HG03095 (cell line): ENCODE data around the gene CNDP1.

Source experiments
- ATAC-seq: cut with Tn5 transposase; IDR thresholded peaks from one replicate; pipeline ENCODE4 v1.9.1; 2021; ENCODE audit warnings: moderate library complexity; ENCODE audit not compliant: unreplicated experiment

Gene CNDP1

DNA sequence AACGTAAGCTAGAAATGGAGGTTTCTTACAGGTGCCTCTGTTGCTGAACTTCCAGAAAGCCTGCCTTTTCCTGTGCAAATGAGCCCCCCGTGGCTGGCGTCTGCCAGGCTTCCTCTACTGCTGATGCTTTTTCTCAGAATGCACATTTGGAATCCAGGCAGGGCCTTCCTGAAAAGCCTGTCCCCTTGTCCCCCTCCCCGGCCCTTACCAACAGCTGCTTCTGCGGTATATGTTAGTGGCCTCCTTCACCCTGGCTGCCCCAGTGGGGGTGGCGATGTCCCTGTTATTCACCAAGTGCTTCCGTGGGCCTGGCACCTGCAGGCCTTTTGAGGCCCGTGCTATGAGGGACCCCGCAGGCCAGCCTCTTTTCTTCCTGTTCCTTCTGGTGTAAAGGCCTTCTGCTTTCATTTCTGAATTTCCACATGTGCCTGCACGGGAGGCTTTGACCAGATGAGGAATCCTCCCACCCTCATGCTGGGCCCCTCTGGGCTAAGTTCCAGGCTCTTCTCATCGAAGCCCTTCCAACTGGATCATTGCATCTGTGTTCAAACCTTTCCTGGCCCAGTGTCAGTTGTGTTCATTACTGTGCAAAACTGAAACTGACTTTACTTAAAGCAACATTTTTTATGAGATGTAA, 27.7 kb upstream of the CNDP1 start:
- ATAC-seq = no peak

DNA sequence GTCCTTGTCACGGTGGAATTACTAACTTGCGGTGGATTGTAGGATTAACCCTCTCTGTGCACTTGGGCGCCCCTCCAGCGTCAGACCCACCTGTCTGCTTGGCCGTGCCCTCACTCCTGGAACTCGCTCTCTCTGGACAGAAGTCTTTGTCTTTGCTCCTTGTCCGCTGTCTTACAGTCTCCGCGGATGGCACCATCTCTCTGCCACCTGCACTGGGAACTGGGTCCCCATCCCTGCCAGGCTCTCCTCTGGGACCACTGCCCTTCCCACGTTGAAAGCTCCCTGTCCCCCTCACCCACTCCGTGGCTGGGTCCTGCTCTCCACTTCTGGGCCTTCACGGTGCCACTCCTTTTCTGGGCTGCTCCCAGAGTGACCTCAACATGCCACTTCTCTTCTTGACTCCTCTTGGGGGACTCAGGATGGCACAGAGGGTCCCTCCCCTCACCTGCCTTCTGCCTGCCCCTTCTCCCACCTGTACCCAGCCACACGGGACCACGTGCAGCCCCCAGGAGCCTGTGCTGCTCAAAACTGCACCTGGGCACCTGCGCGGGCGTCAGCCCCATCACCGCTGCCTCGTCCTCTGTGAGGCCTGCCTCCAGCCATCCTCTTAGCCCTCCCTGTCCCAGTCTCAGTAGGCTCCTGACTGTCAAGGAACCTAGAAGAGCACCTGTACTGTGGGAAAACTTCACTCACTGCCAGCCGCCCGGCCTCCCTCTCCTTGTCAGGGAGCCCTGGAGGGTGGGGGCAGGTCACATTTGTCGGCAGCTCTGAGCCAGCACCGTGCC, 27.0 kb upstream of the CNDP1 start:
- ATAC-seq = no peak

DNA sequence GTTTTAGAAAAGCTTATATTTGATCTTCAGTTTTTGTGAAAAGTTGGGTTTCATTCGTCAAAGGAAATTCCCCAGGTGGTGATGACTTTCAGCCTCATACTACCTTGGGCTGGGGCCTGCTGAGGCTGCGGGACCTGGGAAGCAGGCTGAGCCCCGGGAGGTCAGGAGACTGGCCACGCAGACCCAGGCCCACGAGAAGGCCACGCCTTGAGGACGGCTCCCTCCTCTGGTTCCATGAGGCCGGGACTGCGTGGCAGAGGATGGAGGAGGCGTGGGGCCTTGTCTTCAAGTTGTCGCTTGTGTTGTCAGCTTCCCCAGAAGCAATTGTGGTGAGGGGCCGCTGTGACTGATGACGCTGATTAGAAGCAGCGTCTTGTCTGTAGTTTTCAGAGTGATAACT, 26.4 kb upstream of the CNDP1 start:
- ATAC-seq = no peak

DNA sequence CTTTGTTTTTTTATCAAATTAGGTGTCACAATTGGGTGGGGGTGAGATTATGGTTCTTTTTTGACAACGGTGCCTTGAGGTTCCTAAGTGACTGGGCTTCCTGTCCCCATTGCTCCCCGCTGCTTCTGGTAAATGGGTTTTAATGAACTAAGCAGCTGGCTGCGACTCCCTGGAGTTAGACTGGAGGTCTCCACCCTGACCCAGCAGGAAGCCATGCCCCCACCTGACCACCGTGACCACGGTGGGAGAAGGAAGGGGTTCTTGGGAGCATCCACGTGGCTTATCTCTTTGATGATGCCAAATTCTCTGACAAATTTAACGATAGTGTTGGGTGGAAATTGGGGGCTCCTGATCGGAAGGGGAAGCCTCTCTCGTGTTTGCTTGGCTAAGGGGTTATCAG, 25.9 kb upstream of the CNDP1 start:
- no peak for ATAC-seq

DNA sequence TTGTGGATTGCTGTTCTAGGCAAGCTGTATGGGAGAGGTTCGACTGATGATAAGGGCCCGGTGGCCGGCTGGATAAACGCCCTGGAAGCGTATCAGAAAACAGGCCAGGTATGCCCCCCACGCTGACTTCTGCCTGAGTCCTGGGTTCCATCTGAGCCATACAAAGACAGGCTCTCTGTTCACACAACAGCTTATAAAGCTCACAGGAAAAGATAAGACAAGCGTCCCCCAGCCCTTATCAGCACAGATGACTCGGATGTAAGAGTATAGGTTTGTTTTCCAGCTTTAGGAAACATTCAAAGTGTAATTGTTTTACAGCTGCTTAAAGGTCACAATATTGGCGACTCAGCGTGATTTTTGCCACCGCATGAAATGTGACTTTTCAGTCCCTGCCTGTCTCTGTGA, 25.5 kb upstream of the CNDP1 start:
- ATAC-seq = no peak

DNA sequence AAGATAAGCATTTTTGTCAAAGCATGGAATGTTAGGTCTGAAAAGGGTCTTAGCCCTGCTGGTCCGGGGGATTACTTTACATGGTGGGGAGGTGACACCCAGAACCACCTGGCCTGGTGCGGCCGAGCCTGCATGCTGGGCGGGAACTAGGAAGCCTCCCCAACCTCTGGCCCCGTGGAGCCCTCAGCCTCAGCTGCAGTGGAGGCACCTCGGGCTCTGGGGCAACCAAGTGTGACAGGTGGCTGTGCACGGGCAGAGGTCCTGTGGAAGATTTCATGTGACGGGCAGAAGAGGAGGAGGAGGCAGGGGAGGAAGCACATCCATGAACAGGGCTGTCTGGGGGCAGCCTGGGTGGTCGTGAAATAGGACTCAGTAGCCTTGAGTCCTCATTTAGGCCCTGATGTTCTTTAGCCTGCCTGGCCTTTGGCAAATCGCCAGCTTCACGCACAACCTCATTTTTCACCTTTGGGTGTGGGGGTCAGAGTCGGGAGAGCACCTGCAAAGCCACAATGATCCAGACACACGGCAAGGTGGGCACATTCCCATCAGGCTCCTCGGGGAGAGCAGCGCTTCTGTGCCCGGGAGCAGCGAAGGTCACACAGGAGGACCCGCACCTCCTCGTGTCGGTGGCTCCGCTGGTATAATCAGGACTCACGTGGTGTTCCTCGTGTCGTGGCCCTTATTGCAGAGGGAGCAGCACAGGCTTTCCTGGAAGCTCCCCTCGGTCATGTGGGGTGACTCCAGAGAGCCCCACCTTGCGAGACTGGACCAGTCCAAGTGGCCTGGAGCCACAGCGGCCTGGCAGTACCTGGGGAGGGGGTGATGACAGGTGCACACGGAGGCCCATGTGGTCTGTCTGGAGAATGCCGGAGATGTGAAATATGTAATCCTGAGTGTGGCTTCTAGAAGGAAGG, 24.2 kb upstream of the CNDP1 start:
- no peak for ATAC-seq

DNA sequence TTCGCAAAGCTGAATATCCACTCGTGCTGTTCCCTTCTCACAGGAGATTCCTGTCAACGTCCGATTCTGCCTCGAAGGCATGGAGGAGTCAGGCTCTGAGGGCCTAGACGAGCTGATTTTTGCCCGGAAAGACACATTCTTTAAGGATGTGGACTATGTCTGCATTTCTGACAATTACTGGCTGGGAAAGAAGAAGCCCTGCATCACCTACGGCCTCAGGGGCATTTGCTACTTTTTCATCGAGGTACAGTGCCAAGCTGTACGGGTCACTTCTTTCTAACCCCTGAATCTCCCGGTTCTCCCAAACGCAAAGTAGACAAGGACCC, 23.6 kb upstream of the CNDP1 start:
- no peak for ATAC-seq

DNA sequence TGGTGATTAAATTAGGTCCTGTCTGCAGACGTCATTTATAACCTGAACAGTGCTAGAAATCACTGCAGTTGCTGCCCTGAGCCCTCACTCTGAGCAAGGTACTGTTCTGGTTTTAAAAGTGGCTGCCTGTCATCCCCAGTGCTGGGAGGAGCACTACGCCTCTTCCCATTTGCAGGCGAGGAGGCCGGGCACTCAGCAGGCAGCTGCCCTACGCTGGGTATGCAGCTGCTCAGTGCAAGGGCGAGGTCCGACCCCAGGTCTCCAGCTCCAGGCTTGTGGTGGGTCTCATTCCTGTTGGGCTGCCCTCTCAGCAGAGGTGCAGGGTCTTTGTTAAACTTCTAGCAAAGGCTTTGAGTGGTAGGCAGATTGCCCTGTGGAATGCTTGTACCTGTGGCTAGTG, 22.5 kb upstream of the CNDP1 start:
- ATAC-seq = no peak

DNA sequence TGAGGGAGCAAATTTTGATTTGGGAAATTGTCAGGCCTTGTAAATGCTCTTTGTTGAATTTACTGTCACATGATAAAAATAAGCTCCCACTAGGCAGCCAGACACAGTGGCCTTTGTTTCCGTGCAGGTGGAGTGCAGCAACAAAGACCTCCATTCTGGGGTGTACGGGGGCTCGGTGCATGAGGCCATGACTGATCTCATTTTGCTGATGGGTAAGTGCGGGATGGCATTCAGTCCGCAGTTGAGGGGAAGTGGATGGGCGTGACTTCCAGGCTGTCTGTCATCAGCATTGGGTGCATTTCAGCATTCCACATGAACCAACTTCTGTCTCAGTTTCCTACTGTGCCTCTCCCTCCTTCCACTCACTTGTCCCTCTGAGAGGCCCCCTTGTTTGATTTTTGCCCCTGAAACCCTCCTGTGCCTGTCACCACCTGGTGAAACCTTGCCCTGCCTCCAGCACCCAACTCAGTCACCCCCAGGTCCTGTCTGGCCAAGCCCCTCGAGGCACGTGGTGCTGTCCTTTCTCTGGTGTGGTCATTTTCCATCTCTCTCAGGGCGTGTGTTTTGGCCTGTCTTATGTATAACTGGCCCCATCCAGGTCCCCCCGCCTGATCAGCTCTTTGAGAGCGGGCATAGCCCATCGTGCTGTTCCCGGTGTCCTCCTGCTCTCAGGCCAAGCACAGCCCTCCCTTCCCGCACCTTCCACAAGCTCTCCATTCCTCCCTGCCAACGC, 21.8 kb upstream of the CNDP1 start:
- no peak for ATAC-seq

DNA sequence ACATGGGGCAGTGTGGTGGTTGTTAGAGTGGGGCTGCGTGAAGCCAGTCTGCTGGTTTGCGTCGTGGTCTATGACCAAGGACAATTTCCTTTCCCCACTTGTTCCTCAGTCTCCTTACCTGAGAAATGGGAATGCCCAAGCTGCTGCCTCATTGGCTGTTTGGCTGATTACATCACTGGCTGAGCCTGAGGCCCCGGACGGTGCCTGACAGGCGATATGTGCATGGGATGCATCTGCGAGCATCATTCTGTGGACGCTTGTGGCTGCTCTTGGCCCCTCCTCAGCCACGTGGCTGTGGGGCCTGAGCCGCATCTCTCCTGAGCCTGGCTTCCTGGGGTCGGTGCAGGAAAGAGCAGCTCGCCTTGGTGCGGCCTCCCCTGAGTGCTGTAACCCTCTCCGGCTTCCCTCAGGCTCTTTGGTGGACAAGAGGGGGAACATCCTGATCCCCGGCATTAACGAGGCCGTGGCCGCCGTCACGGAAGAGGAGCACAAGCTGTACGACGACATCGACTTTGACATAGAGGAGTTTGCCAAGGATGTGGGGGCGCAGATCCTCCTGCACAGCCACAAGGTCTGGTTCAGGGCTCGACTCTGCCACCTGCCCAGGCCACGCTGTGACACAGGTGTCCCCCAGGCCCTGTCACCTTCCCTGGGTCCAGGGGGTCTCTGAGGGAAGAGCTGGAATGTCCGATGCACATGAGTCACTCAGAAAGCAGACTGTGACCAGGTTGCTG, 21.0 kb upstream of the CNDP1 start:
- no peak for ATAC-seq

DNA sequence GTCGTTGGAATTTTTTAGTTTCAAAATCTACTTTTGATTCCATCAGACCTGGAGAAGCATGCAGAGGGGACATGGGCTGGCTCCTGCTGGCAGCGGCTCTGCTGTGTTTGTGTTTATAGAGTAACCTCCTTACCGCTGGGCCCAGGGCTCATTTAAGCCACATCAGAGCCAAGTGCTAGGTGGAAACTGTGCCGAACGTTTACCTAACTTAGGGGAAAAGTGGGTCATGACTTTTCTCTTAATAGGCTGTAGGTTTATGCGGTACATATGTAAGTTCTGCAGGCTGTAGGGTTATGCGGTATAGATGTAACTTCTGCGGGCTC, 20.5 kb upstream of the CNDP1 start:
- no peak for ATAC-seq

DNA sequence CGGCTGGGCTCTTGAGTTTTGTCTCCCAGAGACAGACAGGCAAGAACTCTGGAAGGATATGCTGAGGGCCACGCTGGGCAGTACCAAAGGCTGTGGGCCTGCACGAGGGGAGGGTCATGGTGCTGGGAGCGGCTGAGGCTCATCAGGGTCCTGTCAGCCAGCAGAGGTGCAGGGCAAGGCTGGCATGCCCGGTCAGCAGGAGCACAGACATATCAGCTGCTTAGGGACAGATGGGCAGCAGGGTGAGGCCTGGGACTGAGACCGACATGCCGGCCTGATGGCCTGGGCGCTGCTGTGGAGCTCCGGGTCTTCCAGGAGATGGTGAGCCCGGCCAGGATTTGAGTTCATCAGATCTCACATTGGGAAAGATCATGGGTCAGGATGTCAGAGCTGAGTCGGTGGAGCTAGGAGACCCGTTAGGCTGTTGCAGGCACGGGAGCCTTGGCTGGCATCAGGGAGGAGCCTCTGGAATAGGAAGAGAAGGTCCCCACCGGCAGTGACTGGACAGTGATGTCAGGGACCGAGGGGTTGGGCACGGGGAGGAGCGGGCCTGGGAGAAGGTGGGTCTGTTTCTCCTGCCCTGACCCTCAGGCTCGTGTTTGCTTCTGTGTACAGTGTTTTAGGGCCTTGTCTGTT, 19.3 kb upstream of the CNDP1 start:
- ATAC-seq = no peak

DNA sequence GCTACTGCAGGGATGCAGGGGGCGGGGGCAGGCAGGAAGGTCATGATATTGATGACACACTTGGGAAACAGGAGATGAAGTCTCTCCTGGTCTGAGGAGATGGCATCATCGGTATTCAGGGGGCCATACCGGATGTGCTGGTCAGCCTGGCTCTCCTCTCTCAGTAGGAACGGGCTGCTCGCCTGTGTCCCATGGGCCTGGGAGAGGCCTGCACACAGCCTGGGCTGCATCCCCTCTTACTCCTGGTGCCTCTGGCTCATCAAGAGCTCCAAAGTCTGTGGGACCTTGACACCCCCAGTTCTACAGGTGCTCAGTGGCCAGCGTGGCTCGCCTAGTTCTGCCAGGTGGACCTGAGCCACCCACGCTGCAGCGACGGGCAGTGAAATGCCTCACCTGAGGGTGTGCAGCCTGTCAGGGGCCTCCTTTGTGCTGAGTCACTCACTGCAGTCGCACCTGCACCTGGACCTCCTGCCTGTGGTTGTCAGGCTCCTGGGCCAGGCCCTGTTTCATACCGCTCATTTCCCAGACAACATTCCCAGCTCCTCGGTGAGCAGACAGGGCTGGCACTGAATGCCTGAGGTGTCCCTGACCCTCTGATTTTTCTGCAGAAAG, 18.6 kb upstream of the CNDP1 start:
- no peak for ATAC-seq

DNA sequence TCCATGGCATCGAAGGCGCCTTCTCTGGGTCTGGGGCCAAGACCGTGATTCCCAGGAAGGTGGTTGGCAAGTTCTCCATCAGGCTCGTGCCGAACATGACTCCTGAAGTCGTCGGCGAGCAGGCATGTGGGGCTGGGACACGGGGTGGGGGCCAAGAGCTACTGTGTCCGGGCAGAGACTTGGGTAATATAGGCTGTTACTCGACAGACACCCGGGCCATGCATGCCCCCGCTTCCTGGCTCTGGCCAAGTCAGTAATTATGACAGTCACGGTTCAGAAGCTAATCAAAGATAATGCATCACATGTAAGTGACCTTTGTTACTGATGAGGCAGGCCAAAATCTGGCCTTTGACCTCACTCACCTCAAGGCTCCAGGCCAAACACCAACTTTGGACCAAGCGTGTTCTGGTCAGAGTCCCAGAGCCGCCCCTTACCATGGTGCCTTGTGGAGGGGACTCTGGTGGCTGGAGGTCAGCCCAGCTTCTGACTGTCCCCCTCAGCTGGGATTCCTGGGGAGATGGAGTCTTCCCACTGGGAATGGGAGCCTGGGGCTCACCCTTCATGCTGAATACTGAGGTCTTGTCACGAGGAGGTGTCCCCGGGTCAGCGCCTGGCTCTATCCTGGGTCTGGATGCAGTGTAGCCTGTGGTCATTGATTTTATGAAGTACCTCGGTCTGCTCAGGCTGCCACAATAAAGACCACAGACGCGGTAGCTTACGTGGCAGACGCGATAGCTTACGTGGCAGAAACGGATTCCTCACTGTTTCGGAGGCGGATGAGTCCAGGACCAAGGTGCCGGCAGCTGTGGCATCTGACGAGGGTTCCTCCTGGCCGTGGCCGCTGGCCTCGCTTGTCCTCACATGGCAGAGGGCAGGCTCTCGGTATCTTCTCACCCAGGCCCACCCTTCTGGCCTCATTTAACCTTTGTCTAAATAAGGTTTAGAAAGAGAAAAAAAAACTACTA, 17.7 kb upstream of the CNDP1 start:
- no peak for ATAC-seq

DNA sequence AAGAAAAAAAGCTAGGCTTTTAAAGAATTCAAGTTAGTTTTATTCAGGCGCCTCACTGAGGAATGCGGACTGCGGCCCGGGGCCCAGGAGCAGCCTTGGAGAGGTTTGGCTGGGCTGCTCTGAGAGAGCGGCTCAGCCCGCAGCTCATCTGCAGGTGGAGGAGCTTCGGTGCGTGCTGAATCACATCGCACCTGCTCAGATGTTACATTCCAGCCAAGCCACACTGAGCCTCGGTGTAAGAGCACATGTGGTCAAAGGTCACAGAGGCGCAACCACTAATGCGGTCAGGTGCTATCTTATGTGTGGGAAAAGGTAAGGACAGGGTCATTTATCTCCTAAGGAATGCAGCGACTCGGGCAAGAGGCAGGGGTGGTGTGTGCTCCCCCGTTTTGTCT, 17.1 kb upstream of the CNDP1 start:
- no peak for ATAC-seq

DNA sequence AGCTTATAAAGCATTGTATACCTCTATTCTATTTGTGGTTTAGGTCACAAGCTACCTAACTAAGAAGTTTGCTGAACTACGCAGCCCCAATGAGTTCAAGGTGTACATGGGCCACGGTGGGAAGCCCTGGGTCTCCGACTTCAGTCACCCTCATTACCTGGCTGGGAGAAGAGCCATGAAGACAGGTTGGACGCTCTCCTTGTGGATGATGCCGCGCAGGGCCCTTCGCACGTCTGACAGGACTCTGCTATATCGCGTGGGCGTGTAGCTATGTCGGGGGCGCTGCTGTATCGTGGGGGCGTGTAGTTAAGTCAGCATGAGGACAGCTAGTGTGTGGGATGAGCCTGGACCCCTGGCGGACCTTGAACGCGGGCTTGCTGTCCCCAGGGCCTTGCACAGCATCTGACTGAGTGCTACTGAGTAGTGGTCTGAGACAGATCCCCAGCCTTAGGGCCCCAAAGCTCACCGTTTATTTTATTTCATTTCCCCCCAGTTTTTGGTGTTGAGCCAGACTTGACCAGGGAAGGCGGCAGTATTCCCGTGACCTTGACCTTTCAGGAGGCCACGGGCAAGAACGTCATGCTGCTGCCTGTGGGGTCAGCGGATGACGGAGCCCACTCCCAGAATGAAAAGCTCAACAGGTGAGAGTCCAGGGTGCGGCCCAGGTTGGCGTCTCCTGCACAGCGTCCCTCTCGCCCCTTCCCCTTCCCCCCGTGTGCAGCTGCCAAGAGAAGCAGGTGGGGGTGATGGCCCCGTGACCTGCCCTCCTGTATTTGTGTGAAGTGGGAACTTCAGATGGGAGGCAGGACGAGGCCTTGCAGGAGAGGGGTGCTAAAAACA, 15.6 kb upstream of the CNDP1 start:
- ATAC-seq = no peak

DNA sequence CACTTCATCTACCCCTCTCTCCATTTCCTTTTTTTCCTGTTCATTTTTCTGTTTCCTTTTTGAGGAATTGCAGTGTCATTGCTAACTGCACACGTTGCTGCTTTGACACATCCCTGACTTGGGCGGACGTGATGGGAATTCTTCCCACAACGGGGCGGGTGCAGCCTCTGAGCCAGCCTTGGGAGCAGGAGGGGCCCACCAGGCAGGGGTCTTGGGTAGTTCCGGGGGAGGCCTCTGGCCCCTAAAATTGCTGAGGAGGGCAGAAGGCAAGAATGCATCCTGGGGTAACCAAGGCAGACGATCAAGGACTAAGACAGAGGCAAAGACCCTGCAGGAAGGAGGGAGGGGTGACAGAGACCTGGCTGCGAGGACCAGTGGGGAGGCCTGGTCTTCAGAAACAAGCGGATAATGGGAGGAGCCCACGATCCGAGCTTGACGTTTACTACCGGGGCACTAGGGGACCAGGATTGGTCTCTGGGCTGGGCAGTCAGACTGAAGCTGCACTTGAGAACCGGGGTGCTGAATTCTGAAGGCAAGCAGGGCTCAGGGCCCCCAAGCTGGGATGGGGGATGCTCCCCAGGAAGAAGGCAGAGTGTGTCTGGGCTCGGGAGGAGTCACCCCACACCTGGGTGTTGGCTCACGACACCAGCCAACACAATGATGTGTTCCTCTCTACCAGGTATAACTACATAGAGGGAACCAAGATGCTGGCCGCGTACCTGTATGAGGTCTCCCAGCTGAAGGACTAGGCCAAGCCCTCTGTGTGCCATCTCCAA, 14.8 kb upstream of the CNDP1 start:
- ATAC-seq = no peak
